Measurements from ENCODE around the gene SYS1. TPM values are rescaled to one million over a fixed set of nuclear protein-coding genes. Genes with fewer than 3 reads are reported as not detected.
A peak's percentile ranks its signal among the peaks of the same experiment; 100 is the strongest.

SYS1 gene
- total RNA-seq, 1 experiment from 2014 or later = 45.5 TPM

DNA sequence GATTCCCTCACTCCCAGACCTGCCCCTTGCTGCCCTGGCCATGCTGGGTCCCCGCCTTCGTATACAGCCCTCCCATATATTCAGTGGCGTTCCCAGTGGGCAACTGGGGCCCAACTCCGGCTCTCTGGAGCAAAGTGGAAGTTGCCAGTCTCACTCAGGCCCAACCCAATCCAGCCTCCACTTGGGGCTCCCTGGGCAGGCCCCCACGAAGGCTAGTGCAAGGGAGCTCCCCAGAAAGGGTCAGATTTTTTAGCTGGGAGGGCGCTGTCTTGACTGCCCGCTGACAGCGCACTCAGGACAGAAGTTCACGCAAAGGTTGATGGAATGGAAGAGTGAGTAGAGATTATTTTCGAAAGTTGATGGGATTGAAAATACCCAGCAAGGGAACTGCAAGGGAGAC lies 9.3 kb downstream of the SYS1 start:
- no TSS peak for BruUV-seq (replicated peaks)
- CTCF ChIA-PET = interaction anchor here (0.9 to 5.5 kb wide), 3 partner anchors 10 to 64 kb away, joined by 3 to 110 read pairs (median 4); no protein-coding TSS in a partner anchor
- Mint-ChIP-seq H3K36me3 (ENCODE audit: insufficient read depth, unreplicated experiment) (peaks cover 25% of the 10 kb centered on the region), H3K4me1 (ENCODE audit: low read depth, unreplicated experiment) (no peaks in the 10 kb centered on the region), H3K27ac (ENCODE audit: unreplicated experiment) (no peak overlapping the region), H3K27me3 (ENCODE audit: unreplicated experiment) (no peaks in the 10 kb centered on the region), H3K9me3 (ENCODE audit: low read depth, unreplicated experiment) (no peaks in the 10 kb centered on the region), H3K4me3 (ENCODE audit: low read depth, unreplicated experiment) (peak overlapping the region; percentile 13)
- DNase-seq = no peak
- intact Hi-C loops (cut with micrococcal nuclease; ENCODE audit: unreplicated experiment) = no loop called here
- TF ChIP-seq, protein P1, sequence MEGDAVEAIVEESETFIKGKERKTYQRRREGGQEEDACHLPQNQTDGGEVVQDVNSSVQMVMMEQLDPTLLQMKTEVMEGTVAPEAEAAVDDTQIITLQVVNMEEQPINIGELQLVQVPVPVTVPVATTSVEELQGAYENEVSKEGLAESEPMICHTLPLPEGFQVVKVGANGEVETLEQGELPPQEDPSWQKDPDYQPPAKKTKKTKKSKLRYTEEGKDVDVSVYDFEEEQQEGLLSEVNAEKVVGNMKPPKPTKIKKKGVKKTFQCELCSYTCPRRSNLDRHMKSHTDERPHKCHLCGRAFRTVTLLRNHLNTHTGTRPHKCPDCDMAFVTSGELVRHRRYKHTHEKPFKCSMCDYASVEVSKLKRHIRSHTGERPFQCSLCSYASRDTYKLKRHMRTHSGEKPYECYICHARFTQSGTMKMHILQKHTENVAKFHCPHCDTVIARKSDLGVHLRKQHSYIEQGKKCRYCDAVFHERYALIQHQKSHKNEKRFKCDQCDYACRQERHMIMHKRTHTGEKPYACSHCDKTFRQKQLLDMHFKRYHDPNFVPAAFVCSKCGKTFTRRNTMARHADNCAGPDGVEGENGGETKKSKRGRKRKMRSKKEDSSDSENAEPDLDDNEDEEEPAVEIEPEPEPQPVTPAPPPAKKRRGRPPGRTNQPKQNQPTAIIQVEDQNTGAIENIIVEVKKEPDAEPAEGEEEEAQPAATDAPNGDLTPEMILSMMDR (IDR thresholded peaks at IDR 0.05; ENCODE audit: unreplicated experiment) = no peak

- CTCF ChIA-PET = interaction anchor here (0.6 to 5.5 kb wide), 18 partner anchors 10 to 1966 kb away, joined by 3 to 110 read pairs (median 8); partner anchors contain the start of genes PIGT, SDC4, SYS1 and WFDC10A
- Mint-ChIP-seq H3K36me3 (ENCODE audit: insufficient read depth, unreplicated experiment) (peaks cover 22% of the 10 kb centered on the region), H3K9me3 (ENCODE audit: low read depth, unreplicated experiment) (no peaks in the 10 kb centered on the region), H3K27me3 (ENCODE audit: unreplicated experiment) (no peaks in the 10 kb centered on the region), H3K4me1 (ENCODE audit: low read depth, unreplicated experiment) (no peaks in the 10 kb centered on the region), H3K27ac (ENCODE audit: unreplicated experiment) (no peak overlapping the region), H3K4me3 (ENCODE audit: low read depth, unreplicated experiment) (peak overlapping the region; percentile 84)
- no TSS peak for BruUV-seq (replicated peaks)
- intact Hi-C loops (cut with micrococcal nuclease; ENCODE audit: unreplicated experiment) = no loop called here
- no peak for DNase-seq
- TF ChIP-seq, protein P1 (IDR thresholded peaks at IDR 0.05; ENCODE audit: unreplicated experiment) = no peak
Measured at GRCh38 chr20:45372646-45373352, 9.8 kb downstream of the SYS1 start.

- Mint-ChIP-seq H3K4me3 (ENCODE audit: low read depth, unreplicated experiment) (peak overlapping the region; percentile 84), H3K27me3 (ENCODE audit: unreplicated experiment) (no peaks in the 10 kb centered on the region), H3K27ac (ENCODE audit: unreplicated experiment) (peak overlapping the region; percentile 70), H3K36me3 (ENCODE audit: insufficient read depth, unreplicated experiment) (peaks cover 16% of the 10 kb centered on the region), H3K9me3 (ENCODE audit: low read depth, unreplicated experiment) (no peaks in the 10 kb centered on the region), H3K4me1 (ENCODE audit: low read depth, unreplicated experiment) (no peaks in the 10 kb centered on the region)
- peak; percentile 98 for DNase-seq
- intact Hi-C loops (cut with micrococcal nuclease; ENCODE audit: unreplicated experiment) = loop anchor here (2.0 kb wide), 1 partner anchor 63 kb away; no protein-coding TSS in a partner anchor
- TF ChIP-seq, protein P1 (IDR thresholded peaks at IDR 0.05; ENCODE audit: unreplicated experiment) = peak; percentile 94
- CTCF ChIA-PET = interaction anchor here (0.6 to 5.5 kb wide), 37 partner anchors 8 to 1965 kb away, joined by 3 to 110 read pairs (median 4); partner anchors contain the start of genes PIGT, SDC4, SYS1 and WFDC10A
- no TSS peak for BruUV-seq (replicated peaks)
Measured at GRCh38 chr20:45373353-45374100, 10.6 kb downstream of the SYS1 start.

DNA sequence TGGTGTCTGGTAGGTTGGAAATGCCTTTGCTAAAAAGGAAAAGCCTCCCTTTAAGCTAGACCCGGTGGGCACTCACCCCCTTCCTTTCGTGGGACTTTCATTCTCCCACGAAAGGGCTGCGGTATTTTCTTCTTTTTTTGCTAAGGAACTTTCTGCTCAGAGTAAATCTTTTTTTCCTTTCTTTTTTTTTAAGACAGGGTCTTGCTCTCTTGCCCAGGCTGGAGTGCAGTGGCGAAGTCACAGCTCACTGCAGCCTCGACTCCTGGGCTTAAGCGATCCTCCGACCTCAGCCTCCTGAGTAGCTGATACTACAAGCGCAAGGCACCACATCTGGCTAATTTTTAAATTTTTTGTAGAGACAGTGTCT lies 11.1 kb downstream of the SYS1 start:
- DNase-seq = no peak
- TF ChIP-seq, protein P1 (IDR thresholded peaks at IDR 0.05; ENCODE audit: unreplicated experiment) = no peak
- Mint-ChIP-seq H3K36me3 (ENCODE audit: insufficient read depth, unreplicated experiment) (peaks cover 16% of the 10 kb centered on the region), H3K27me3 (ENCODE audit: unreplicated experiment) (no peaks in the 10 kb centered on the region), H3K9me3 (ENCODE audit: low read depth, unreplicated experiment) (no peaks in the 10 kb centered on the region), H3K4me3 (ENCODE audit: low read depth, unreplicated experiment) (peak overlapping the region; percentile 84), H3K4me1 (ENCODE audit: low read depth, unreplicated experiment) (no peaks in the 10 kb centered on the region), H3K27ac (ENCODE audit: unreplicated experiment) (peak overlapping the region; percentile 70)
- CTCF ChIA-PET = interaction anchor here (0.6 to 5.5 kb wide), 33 partner anchors 8 to 653 kb away, joined by 3 to 110 read pairs (median 5); partner anchors contain the start of genes PIGT, SDC4, SYS1 and WFDC10A
- no TSS peak for BruUV-seq (replicated peaks)
- intact Hi-C loops (cut with micrococcal nuclease; ENCODE audit: unreplicated experiment) = loop anchor here (2.0 kb wide), 1 partner anchor 63 kb away; no protein-coding TSS in a partner anchor
